Measurements from ENCODE around the gene ITSN1.

DNA sequence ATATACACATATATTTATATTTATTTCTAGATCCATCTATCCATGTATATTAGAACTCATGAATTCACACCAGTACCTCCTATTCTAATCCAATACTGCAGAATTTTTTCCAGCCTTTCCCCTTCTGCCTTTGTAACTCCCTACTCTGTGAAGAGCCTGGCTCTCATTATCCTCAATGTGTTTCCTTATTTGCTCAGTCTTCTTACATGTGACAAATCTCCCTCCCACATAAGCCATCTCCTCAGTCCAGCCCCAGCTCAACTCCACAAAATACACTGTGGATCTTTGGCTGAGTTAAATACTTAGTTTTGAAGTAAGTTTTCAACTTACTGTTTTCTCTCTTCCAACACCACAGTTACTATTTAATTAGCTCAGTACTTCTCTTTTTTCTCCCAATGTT lies 227.6 kb downstream of the ITSN1 start:
- TF ChIP-seq, protein P1, sequence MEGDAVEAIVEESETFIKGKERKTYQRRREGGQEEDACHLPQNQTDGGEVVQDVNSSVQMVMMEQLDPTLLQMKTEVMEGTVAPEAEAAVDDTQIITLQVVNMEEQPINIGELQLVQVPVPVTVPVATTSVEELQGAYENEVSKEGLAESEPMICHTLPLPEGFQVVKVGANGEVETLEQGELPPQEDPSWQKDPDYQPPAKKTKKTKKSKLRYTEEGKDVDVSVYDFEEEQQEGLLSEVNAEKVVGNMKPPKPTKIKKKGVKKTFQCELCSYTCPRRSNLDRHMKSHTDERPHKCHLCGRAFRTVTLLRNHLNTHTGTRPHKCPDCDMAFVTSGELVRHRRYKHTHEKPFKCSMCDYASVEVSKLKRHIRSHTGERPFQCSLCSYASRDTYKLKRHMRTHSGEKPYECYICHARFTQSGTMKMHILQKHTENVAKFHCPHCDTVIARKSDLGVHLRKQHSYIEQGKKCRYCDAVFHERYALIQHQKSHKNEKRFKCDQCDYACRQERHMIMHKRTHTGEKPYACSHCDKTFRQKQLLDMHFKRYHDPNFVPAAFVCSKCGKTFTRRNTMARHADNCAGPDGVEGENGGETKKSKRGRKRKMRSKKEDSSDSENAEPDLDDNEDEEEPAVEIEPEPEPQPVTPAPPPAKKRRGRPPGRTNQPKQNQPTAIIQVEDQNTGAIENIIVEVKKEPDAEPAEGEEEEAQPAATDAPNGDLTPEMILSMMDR (IDR thresholded peaks at IDR 0.05; ENCODE audit: low read depth, low read length, missing input control): no peak
- TF ChIP-seq RAD21 (IDR thresholded peaks at IDR 0.05) (no peak), SP1 (IDR thresholded peaks at IDR 0.05) (no peak), TAF1 (conservative IDR thresholded peaks at IDR 0.05) (no peak), HNF4G (IDR thresholded peaks at IDR 0.05) (no peak), EGR1 (IDR thresholded peaks at IDR 0.05; ENCODE audit: low read depth in 2 of 2) (no peak)
- TF ChIP-seq, protein P2, sequence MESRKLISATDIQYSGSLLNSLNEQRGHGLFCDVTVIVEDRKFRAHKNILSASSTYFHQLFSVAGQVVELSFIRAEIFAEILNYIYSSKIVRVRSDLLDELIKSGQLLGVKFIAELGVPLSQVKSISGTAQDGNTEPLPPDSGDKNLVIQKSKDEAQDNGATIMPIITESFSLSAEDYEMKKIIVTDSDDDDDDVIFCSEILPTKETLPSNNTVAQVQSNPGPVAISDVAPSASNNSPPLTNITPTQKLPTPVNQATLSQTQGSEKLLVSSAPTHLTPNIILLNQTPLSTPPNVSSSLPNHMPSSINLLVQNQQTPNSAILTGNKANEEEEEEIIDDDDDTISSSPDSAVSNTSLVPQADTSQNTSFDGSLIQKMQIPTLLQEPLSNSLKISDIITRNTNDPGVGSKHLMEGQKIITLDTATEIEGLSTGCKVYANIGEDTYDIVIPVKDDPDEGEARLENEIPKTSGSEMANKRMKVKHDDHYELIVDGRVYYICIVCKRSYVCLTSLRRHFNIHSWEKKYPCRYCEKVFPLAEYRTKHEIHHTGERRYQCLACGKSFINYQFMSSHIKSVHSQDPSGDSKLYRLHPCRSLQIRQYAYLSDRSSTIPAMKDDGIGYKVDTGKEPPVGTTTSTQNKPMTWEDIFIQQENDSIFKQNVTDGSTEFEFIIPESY (IDR thresholded peaks at IDR 0.05): no peak
- TF ChIP-seq, protein P3, sequence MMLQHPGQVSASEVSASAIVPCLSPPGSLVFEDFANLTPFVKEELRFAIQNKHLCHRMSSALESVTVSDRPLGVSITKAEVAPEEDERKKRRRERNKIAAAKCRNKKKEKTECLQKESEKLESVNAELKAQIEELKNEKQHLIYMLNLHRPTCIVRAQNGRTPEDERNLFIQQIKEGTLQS (IDR thresholded peaks at IDR 0.05): no peak

Measured in liver (tissue), 3 donors.